Osteocyte (in vitro differentiated cells): Measurements from ENCODE around the gene RNU6-9. TPM values are rescaled to one million over a fixed set of nuclear protein-coding genes. Genes with fewer than 3 reads are reported as not detected.
"Not testable (repeated sequence)": the region's sequence is repeated elsewhere in the genome, so short reads cannot be mapped to it uniquely, and the experiment has no call there.

ENCODE experiments used
- DNase-seq: peaks from one replicate; pipeline ENCODE4 v3.0.0; 2021; ENCODE audit warnings: mixed read lengths; ENCODE audit not compliant: unreplicated experiment; ENCODE audit errors: extremely low spot score
- H3K27ac Mint-ChIP-seq: one replicate; pipeline ENCODE4 v1.8.0; 2021; ENCODE audit warnings: mild to moderate bottlenecking, mixed read lengths; ENCODE audit not compliant: unreplicated experiment
- H3K27me3 Mint-ChIP-seq: one replicate; pipeline ENCODE4 v1.8.0; 2021; ENCODE audit warnings: mixed read lengths; ENCODE audit not compliant: unreplicated experiment
- H3K36me3 Mint-ChIP-seq: one replicate; pipeline ENCODE4 v1.8.0; 2021; ENCODE audit warnings: mixed read lengths; ENCODE audit not compliant: unreplicated experiment
- H3K4me1 Mint-ChIP-seq: one replicate; pipeline ENCODE4 v1.8.0; 2021; ENCODE audit warnings: mixed read lengths; ENCODE audit not compliant: unreplicated experiment
- H3K4me3 Mint-ChIP-seq: one replicate; pipeline ENCODE4 v1.8.0; 2021; ENCODE audit warnings: mild to moderate bottlenecking, moderate library complexity, mixed read lengths; ENCODE audit not compliant: unreplicated experiment
- H3K9me3 Mint-ChIP-seq: one replicate; pipeline ENCODE4 v1.8.0; 2021; ENCODE audit warnings: mixed read lengths; ENCODE audit not compliant: unreplicated experiment
- CTCF ChIP-seq: fragments of 200-600 bp; sonication (generic); IDR thresholded peaks from 2 replicates; pipeline ENCODE4 v1.5.0; 2021; ENCODE audit warnings: antibody characterized with exemption, mild to moderate bottlenecking, moderate library complexity
- total RNA-seq: library from RNA; stranded (reverse); gene quantifications from 2 replicates; pipeline ENCODE4 v1.2.1, GENCODE V29; 2021

The RNU6-9 gene
- total RNA-seq, 1 donor from 2014 or later: not detected

DNA sequence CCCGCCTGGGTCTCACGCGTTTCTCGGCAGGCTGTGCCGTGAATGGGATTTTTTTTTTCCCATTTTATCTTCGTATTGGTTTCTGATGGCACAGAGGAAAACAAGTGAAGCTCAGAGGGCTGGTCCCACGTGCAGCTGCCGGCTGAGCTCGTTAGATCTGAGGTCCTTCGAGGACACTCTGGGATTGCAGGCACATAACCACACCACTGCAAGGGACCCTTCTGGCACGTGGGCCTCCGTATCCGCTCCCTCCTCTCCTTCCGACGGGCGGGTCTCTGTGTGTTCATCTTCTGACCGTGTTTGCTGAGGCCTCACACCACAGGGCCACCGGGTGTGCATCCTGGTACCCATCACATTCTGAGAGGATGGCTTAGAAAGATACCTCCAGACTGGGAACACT lies 17.2 kb upstream of the RNU6-9 start:
- Mint-ChIP-seq H3K4me3 (no peak overlapping the region), H3K36me3 (peaks cover 12% of the 10 kb centered on the region), H3K4me1 (peaks cover 12% of the 10 kb centered on the region), H3K9me3 (no peaks in the 10 kb centered on the region), H3K27ac (no peak overlapping the region), H3K27me3 (no peaks in the 10 kb centered on the region)
- DNase-seq: no peak
- TF ChIP-seq CTCF: no peak

DNA sequence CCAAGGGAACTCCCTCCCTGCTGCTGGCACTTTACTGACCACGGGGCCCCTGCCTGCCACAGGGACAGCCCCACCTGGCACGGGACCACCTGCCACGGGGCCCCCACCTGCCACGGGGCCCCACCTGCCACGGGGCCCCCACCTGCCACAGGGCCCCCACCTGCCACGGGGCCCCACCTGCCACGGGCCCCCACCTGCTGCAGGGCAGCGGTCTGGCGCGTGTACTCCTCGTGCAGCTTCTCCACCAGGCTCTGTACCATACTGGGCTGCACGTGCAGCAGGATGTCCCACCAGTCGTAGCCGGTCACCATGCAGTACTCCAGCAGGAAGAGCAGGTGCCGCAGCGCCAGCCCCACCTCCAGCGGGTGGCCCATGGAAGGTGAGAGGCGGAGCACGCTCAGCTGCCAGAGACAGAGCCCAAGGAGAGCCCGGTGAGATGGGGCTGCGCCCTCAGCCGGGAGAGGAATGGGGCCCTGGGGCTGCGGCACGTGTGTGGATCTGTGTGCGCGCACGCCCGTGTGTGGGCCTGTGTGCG lies 16.4 kb upstream of the RNU6-9 start:
- DNase-seq: no peak
- H3K9me3 Mint-ChIP-seq: no peaks in the 10 kb centered on the region
- H3K4me1 Mint-ChIP-seq: peaks cover 8% of the 10 kb centered on the region
- peaks cover 20% of the 10 kb centered on the region for H3K36me3 Mint-ChIP-seq
- no peaks in the 10 kb centered on the region for H3K27me3 Mint-ChIP-seq
- TF ChIP-seq CTCF: no peak
- no peak overlapping the region for H3K4me3 Mint-ChIP-seq
- H3K27ac Mint-ChIP-seq: no peak overlapping the region

- not testable (repeated sequence) for DNase-seq, H3K27ac Mint-ChIP-seq, H3K27me3 Mint-ChIP-seq, H3K4me1 Mint-ChIP-seq, H3K9me3 Mint-ChIP-seq, H3K4me3 Mint-ChIP-seq
- peaks cover 25% of the 10 kb centered on the region for H3K36me3 Mint-ChIP-seq
Observed at GRCh38 chr19:877992-878660, 15.2 kb upstream of the RNU6-9 start.

- H3K4me3 Mint-ChIP-seq, H3K27ac Mint-ChIP-seq: not testable (repeated sequence)
Observed at GRCh38 chr19:878751-879561, 14.3 kb upstream of the RNU6-9 start.

GRCh38 chr19:879711-880438 lies 13.4 kb upstream of the RNU6-9 start:
- Mint-ChIP-seq H3K4me3 (no peak overlapping the region), H3K27me3 (no peaks in the 10 kb centered on the region), H3K27ac (no peak overlapping the region), H3K9me3 (no peaks in the 10 kb centered on the region), H3K4me1 (no peaks in the 10 kb centered on the region), H3K36me3 (peaks cover 25% of the 10 kb centered on the region)
- no peak for TF ChIP-seq CTCF
- DNase-seq: no peak

More at GRCh38 chr19:878751-879561, 14.3 kb upstream of the RNU6-9 start:
- peaks cover 26% of the 10 kb centered on the region for H3K36me3 Mint-ChIP-seq
- H3K9me3 Mint-ChIP-seq, H3K4me1 Mint-ChIP-seq, H3K27me3 Mint-ChIP-seq, DNase-seq: not testable (repeated sequence)
